Epithelial cell of proximal tubule (primary cell): ENCODE results near the gene HPCAL1. TPM values are rescaled to one million over a fixed set of nuclear protein-coding genes. Genes with fewer than 3 reads are reported as not detected.

Experiments
- DNase-seq: peaks from one replicate; pipeline ENCODE4 v3.0.0-alpha.2; 2011; ENCODE audit warnings: low read depth
- H3K4me3 ChIP-seq: 2 replicates; pipeline ENCODE4 v1.5.1; 2011; ENCODE audit warnings: low read depth, mild to moderate bottlenecking, low read length
- total RNA-seq: library from RNA; depleted of rRNA; stranded (reverse); fragments of >200 nt; gene quantifications from 2 replicates; pipeline ENCODE4 v1.2.3, GENCODE V29; 2015
- TF ChIP-seq, protein P1 (sequence below): conservative IDR thresholded peaks from 2 replicates; pipeline ENCODE4 v1.5.1; 2012; ENCODE audit warnings: low read depth, mild to moderate bottlenecking, low read length

HPCAL1 gene
- total RNA-seq, 1 donor from 2014 or later = 72.3 TPM

DNA sequence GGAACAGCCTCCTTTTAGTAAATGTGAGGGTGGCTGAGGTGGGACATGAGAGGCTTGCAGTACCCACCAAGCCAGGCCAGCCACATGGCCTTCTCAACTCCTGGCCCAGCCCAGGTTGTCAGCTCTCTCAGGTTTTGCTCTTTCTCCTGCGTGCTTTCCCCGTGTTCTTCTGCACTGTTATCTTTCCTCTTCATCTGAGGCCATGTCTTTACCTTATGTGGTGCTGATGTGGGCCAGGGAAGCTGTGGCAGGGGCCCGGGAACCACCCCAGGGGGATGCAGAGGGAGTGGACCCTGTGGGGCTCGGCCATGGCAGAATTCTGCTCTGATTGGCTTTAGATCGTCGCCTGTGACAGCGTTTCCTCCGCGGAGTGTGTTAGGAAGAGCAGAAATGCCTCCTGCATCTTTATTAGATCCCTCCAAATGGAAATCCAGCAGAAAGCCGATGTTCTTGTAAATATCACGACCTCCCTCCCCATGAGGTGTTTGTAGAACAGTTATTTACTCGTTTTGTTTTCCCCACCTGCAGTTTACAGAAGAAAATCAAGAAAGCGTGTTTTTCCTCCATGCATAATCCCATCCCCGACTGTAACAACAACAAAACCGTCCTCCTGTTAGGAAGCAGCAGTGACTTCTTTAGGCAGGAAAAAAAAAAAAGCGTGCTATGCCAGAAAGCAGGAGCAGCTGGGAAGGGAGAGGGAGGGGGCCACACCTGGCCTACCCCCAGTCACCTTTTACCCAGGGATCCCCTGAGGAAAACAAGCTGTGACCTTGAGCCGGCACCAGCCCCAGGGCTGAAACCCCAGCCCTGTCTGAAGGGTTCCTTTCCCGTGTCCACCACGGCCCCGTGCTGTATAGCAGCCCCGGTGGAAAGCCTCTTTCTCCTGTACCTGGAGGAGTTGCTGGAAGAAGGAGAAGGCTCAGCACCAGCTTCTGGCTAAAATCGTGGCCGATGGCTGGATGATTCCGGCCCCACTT is 54.8 kb downstream of the HPCAL1 start:
- TF ChIP-seq, protein P1, sequence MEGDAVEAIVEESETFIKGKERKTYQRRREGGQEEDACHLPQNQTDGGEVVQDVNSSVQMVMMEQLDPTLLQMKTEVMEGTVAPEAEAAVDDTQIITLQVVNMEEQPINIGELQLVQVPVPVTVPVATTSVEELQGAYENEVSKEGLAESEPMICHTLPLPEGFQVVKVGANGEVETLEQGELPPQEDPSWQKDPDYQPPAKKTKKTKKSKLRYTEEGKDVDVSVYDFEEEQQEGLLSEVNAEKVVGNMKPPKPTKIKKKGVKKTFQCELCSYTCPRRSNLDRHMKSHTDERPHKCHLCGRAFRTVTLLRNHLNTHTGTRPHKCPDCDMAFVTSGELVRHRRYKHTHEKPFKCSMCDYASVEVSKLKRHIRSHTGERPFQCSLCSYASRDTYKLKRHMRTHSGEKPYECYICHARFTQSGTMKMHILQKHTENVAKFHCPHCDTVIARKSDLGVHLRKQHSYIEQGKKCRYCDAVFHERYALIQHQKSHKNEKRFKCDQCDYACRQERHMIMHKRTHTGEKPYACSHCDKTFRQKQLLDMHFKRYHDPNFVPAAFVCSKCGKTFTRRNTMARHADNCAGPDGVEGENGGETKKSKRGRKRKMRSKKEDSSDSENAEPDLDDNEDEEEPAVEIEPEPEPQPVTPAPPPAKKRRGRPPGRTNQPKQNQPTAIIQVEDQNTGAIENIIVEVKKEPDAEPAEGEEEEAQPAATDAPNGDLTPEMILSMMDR = no peak
- no peak for DNase-seq
- no peak overlapping the region for H3K4me3 ChIP-seq

DNA sequence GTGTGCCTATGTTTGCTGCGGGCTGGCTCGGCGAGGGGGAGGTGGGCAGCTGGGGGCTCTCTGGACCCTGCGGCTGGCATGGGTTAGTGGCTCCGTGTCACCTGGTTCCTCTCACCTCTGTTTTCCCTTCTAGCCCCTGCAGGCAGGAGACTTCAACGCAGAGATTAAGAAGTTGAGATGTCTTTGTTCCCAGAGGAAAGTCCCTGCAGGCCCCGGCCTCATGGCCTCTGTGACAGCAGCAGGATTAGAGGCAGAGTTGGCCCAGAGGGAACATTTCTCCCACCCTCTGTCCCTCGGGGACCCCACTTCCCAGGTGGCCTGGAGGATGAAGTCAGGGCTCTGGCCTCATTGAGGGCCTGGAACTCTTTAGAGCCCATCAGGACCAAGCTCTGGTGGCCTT is 56.5 kb downstream of the HPCAL1 start:
- no peak overlapping the region for H3K4me3 ChIP-seq
- TF ChIP-seq, protein P1 = no peak
- DNase-seq = no peak

DNA sequence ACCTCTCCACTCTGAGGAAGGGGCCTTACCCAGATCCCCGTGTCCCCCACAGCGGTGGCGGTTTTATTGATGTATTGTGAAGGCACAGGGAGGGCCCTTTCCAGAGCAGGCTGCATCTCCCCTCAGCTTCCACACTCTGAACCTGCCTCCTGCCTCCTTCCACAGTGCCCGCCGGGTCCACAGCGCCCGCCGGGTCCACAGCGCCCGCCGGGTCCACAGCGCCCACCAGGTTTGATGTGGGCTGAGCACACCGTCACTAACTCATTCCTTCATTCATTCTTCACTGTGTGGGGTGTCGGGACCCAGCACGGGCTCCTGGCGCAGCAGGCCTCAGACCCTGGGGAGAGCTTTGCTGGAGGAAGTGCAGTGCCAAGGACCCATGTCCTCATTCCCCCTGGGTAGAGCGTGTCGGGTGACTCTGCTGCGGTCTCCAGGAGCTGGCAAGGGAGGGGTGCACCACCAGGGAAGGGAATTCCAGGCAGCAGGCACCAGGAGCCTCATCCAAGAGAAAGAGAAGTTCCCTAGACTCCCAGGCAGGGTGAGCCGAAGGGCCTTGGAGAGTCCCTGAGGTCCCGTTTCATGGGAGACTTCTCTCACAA is 57.1 kb downstream of the HPCAL1 start:
- TF ChIP-seq, protein P1 = no peak
- H3K4me3 ChIP-seq = no peak overlapping the region
- no peak for DNase-seq

DNA sequence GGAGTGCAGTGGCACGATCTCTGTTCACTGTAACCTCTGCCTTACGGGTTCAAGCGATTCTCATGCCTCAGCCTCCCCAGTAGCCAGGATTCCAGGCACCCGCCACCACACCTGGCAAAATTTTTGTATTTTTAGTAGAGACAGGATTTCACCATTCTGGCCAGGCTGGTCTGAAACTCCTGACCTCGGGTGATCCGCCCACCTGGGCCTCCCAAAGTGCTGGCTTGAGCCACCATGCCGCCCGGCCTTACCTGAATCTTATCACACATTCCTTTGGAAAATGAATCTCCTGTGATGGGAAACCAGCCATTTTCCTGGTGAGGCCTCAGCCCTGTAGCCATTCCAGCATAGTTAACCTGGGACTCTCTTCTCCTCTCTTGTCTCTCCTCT is 57.8 kb downstream of the HPCAL1 start:
- no peak overlapping the region for H3K4me3 ChIP-seq
- no peak for DNase-seq
- TF ChIP-seq, protein P1 = no peak

DNA sequence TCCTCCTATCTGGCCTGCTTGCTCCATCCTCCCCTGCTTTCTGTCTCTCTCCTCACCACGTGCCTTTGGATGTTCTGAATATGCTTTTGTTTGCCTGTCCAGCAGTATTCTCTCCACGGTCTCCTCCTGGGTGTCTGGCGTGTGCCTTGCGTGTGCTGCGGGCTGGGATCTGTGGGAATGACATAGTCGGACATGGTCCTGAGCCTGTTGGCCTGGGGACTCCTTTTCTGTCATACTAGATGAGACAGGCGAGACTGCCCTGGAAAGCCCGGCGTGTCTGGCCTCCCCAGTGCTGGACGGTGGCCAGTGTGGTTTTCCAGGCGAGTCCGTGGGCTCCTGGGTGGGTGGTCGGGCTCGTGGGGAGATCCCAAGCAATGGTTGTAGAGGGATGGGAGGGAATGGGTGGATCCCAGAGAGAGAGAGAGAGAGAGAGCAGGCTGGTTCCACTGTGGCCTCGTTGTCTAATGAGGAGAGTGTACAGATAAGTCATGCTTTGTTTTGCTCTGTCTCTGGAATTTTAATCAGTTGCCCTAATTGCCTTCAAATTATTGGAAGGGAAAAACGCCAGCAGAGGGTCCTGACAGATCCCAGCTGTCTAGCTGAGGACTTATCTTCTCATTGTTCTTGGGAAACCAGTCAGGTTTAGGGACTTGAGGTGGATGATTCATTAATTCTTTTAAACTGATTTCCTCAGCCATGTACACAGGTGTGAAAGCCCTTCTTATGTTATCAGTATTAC is 58.3 kb downstream of the HPCAL1 start:
- no peak overlapping the region for H3K4me3 ChIP-seq
- DNase-seq = no peak
- TF ChIP-seq, protein P1 = no peak

DNA sequence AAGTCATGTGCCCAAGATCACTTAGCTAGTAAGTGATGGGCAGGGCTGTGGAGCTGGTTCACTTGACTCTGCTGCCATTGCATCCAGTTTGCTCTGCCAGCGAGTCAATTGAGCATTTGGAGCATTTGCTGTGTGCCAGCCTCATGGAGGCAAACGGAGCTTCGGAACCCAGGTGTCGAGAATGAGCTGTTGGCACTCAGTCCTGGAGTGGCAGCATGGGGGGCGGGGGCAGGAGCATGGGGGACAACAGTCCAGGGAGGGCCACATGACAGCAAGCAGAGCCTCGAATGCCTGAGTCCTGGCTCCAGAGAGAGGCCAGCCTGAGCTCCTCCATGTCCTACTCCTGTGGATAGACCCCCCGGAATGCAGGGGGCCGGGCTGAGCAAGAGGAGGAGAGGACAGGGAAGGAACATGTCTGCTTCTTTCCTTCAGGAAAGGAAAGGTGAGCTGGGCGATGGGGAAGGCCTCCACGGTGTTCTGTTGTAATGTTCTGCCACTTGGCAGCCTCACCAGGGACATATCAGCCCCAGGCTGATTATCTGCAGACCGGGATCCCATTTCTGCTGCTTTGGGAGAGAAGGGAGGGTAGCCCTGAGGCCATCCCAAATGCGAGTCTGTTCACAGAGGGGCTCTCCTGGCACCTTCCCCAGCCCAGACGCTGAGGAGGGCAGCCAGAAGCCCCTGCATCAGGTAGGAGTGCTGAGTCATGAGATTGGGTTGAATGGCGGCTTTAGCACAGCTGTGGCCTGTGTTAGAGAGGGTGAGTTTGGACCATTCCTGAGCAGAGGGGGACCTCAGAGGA is 59.6 kb downstream of the HPCAL1 start:
- H3K4me3 ChIP-seq = no peak overlapping the region
- DNase-seq = no peak
- TF ChIP-seq, protein P1 = no peak
